GM18907 (cell line): ENCODE data around the gene JAM2.
"Not testable (repeated sequence)": the region's sequence is repeated elsewhere in the genome, so short reads cannot be mapped to it uniquely, and the experiment has no call there.

Experiments used
- ATAC-seq: cut with Tn5 transposase; IDR thresholded peaks from one replicate; pipeline ENCODE4 v1.9.1; 2021; ENCODE audit warnings: mild to moderate bottlenecking, moderate library complexity; ENCODE audit not compliant: unreplicated experiment

The JAM2 gene

DNA sequence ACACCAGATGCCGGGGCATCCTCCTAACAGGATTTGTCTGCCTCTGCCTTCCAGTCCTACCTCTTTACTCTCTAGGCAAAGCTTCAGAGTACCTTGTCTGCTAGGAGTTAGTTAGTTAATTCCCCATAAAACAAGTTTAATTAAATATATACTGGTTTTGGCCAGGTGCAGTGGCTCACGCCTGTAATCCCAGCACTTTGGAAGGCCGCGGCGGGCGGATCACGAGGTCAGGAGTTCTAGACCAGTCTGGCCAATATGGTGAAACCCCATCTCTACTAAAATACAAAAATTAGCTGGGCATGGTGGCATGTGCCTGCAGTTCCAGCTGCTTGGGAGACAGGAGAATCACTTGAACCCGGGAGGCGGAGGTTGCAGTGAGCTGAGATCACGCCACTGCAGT lies 75.0 kb downstream of the JAM2 start:
- not testable (repeated sequence) for ATAC-seq

DNA sequence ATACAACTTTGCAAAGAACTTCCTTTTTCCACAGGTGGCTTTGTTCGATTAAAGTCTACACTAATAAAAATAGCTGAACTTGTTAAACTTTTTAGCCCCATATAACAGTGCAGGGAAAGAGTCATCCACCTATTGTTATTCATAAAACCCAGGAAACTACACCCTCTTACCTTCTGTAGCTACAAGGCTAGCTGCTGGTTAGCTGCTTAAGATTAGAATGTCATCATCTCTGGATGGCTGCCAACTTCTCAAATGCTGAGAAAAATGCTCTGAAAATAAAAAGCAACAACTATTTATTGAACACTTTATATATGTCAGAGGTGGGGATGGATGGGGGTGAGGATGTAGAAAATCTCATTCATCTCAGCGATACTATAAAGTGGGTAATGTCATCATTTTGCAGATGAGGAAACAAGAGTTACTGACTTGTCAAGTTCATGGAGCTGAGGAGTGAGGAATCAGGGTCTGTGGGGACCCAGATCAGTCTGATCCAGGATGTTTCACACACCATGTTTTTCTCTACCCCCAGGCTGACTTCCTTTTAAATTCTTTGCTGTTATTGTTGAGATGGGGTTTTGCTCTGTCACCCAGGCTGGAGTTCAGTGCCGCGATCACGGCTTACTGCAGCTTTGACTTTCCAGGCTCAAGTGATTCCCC lies 78.6 kb downstream of the JAM2 start:
- no peak for ATAC-seq

DNA sequence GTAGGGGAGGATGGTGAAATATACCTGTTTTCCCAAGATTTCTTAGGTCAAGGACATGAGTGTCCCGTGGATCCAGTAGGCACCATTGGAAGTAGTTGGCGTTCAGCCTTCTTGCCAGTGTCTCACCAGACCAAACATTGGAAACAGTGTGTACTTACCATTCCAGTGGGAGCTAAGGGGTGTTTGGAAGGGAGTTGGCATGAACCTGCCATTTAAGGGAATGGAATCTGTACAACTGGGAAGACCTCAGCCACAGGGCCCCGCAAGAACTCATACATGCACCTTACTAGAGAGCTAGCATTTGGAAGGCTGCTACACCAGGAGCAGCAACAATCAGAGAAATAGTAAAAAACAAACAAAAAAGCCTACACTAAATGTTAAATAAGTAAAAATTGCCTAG lies 82.9 kb downstream of the JAM2 start:
- ATAC-seq: no peak

DNA sequence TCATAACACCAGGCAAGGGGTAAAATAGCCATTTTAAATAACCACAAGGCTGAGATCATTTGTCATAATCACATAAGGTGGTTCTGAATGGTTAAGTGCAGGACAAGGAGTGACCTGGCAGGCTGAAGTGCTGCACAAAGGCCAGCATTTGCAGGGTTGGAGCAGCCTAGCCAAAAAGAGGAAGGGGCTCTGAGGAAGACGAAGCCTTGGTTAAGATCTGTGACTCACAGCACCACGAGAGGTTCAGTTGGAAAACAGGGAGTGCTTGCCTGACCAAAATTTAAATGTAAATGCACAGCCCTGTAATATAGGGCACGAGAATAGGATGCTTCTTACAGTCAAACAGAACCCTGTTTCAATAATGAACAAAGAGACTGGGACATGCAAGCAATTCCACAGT lies 83.6 kb downstream of the JAM2 start:
- no peak for ATAC-seq

- ATAC-seq: no peak
Measured at GRCh38 chr21:25732091-25732760, 93.2 kb downstream of the JAM2 start.

DNA sequence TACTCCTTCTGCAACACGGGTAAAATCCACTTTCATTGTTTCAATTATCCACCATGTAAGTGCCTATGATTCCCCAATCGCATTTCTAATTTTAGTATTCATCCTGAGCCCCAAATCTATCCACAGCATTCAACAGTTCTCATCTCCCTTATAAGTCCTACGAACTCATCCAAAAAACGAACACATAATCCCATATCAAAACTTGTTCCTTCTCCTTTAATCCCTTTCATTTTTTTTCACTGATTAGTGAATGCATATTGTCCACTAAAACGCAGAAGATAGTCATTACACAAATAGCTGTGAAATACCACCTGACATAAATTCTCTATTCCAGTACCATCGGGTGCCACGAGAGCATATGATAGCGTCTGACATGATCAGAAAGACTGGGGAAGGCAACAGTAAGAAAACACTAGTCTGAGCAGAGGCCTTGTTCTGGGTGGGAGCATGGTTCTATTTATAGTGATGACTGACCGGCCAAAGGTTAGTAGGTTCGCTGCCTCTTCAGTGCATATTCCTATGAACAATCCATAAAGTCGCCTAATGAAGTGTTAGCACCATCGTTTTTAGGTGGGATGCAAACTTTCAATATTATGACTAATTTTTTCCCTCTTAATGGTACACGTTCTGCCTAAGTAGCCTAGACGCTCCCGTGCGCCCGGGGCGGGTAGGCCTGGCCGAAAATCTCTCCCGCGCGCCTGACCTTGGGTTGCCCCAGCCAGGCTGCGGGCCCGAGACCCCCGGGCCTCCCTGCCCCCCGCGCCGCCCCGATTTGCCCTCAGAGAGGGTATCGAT lies 95.0 kb downstream of the JAM2 start:
- ATAC-seq: peak; percentile 10

DNA sequence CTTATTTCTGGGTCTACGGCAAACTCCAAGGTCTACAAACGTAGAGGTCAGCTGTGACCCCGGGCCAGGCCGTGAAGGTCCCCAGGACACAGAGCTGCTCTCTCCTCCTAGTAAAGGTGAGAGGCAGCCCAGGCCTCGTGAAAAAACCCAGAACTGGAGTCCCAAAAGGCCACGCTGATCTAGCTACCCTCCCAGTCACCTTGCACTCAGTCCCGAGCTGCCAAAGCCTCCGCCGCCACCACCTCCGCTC lies 95.5 kb downstream of the JAM2 start:
- ATAC-seq: peak; percentile 7

DNA sequence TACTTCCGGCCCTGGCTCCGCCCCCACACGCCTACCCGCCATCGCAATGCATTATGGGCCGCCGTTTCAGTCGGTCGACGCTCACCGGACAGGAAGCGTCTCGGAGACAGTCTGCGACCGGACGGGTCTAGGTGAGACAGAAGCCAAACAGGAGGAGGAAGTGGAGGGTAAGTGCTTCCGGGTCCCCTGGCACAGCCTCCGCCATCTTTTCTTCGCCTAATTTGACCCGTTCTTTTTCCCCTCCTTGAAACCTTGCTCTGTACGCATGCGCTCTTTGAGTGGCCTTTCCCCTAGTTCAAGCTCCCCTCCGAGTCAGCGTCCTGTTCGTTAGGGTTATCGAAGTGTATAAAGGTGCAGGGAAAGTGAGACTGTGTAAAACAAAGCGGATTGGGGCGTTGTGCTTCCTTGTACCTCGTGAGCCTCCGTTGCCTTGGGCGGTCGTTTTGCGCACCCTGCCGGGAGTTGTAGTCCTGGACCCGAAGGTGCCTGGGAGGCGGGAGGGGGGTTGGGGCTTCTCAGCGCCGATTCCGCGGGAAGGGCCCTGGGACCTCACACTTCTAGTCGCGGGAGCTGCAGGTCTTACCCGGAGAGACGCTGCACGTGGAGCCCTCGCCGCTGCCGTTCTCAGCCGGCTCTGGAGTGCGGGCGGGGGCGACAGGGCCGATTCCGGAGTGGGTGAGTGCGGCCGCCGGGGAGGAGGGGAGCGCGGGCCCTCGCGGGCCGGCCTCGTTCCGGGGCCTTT lies 96.0 kb downstream of the JAM2 start, which contains the start of the genes ATP5PF and GABPA:
Gene ATP5PF, minus strand, starts transcription at position 1 of the 742 bp plus-strand sequence. CDS start 5,110 bp downstream, outside the sequence.
Gene GABPA, plus strand, starts transcription at position 69 of the 742 bp plus-strand sequence. CDS start 6,627 bp downstream, outside the sequence.
- ATAC-seq: peak; percentile 93

GRCh38 chr21:25735646-25736597 lies 96.9 kb downstream of the JAM2 start:
- peak; percentile 20 for ATAC-seq

DNA sequence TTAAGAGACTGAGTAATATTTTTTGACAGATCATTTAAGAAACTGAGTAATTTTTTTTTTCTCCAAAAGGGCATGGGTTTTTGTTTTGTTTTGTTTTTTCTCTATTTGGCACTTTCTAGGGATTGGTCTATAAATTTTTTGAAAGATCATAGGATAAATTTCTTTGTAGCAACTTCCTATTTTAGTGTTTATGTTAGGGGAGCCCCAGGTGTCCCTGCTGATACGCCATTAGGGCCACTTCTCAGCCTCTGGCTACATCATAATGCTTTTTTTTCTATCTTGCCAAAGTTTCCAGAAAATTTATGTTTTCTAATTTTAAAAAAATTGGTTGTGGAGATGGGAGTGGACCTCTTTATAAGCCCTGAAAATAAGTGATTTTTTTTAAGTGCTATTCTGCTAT lies 98.4 kb downstream of the JAM2 start:
- no peak for ATAC-seq

DNA sequence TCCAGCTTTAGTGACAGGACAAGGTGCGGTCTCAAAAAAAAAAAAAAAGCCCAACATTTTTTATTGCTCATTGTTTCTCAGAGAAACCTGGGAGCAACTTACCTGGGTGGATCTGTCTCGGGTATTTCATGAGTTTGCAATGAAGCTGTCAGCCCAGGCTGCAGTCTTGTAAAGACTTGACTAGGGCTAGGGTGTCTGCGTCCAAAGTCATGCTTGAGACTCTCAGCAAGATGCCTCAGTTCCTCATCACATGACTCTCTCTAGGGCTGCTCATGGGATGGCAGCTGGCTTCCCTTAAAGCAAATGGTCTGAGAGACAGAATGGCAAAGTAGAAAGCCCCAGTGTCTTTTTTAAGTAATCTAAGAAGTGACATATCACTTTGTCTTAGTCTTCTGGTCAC lies 103.8 kb downstream of the JAM2 start:
- ATAC-seq: no peak

DNA sequence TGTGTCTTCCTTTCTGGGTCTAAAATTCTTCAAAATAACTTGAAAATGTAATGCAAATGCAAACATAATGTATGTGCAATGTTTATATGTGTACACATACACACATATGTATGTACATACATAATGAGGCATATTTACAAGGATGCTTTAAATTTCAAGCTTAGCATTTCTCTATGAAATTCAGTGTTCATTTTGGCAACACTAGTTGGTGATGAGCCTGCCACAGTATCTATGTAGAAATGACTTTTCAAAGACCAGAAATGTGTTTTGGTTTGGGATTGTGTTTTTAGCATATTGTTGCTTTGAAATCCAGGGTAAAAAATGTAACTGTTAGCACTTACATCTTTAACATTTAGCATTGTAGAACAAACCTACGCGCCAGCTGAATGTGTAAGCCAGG lies 105.8 kb downstream of the JAM2 start:
- ATAC-seq: no peak

GRCh38 chr21:25750085-25750484 lies 111.0 kb downstream of the JAM2 start:
- no peak for ATAC-seq

DNA sequence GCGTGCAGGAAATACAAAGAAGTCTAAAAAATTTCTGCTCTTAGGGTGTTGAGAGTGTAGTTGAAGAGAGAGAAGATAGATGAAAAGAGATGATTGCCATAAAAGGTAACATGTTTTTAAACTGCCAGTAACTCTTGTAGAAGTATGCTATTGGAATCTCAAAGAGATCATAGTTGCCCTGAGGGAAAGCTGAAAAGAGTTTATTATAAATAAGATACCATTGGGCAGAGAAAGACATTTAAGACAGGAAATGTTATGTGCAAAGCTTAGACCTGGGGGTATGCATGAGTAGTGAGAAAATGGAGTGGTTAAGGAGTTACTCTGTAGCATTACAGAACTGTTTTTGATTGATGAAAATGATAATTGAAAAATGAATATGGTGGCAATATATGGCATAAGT lies 113.4 kb downstream of the JAM2 start:
- ATAC-seq: no peak

GRCh38 chr21:25756190-25756932 lies 117.3 kb downstream of the JAM2 start:
- peak; percentile 48 for ATAC-seq

DNA sequence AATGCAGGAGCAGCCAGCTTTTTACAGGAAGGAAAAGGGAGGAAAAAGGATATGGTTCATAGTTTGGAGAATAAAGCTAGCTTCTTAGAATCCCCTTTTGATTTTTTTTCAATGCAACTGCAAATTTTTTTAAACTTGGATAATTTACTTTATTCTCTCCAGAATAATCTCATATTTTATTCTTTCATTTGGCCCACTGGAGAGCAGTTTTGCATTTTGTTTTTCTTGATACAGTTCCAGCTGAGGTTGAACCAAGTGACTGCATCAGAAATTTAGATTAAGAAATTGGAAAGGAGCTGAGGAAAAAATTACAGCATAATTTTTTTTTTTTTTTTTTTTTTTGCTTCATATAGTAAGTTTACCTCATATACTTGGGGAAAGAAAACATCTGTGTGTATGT lies 118.5 kb downstream of the JAM2 start:
- ATAC-seq: no peak

DNA sequence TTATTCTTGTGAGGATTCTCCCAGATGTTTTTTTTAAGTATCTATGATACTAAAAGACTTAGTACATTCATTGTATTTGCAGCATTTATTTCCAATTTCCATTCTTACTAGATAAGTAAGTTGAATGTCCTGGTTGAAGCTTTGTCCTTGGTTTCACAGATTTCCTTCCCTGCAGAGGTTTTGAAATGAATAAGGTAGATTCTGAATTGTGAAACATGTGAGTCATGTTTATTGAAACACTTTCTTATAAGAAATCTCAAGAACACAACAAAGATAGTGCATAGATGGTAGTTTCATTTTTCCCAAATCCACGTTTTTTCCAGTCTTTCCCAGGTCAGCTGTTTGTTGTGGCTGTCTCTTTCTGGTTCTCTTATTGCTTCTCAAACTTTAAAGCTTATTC lies 120.5 kb downstream of the JAM2 start:
- no peak for ATAC-seq

GRCh38 chr21:25760061-25760460 lies 121.0 kb downstream of the JAM2 start:
- no peak for ATAC-seq

GRCh38 chr21:25760677-25761076 lies 121.6 kb downstream of the JAM2 start:
- no peak for ATAC-seq
